IPS-NIHi7 (cell line): ENCODE measurements around the gene FMNL3.

Experiments used
- DNase-seq: peaks from one replicate; pipeline ENCODE4 v3.0.0; 2012; ENCODE audit warnings: mixed read lengths; ENCODE audit errors: extremely low spot score

FMNL3 gene

DNA sequence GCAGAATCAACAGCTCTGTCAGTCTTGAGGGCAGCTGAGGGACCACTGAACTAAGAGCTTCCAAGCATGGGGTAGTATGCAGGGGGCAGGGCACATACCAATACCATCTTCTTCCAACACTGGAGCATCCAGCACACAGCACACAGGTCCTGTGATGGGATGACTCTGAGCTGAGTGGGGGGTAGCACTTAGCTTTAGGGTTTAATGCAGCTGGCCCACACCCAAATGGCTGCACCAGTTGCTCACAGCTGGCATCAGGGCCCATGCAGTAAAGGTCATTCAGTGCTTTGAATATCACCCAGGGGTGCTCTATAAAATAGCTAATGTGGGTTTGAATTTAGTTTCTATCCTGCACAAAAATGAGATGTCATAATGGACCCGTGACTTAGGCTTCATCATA, 103.5 kb downstream of the FMNL3 start:
- DNase-seq = peak; percentile 4

DNA sequence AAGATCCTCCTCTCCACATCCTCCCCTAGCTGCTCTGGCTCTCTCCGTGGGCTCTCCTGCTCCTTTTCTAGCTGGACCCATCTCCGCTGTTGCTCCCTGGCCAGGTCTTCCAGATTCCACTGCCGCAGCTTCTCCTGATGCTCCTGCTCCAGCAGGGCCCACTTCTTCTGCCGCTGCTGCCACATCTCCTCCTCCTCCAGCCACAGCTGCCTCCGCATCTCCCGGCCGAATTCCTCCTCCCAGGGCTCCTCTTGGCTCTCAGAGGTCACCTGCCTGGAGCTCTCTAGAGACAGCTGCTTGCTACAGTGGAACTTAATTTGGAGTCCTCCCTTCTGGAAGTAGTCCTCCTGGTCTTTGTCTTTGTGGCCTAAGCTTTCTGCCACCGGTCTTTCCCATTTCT, 107.2 kb downstream of the FMNL3 start:
- DNase-seq = peak; percentile 6

- DNase-seq = peak; percentile 7
These were observed 108.7 kb downstream of the FMNL3 start for GRCh38 chr12:49598527-49598926.

DNA sequence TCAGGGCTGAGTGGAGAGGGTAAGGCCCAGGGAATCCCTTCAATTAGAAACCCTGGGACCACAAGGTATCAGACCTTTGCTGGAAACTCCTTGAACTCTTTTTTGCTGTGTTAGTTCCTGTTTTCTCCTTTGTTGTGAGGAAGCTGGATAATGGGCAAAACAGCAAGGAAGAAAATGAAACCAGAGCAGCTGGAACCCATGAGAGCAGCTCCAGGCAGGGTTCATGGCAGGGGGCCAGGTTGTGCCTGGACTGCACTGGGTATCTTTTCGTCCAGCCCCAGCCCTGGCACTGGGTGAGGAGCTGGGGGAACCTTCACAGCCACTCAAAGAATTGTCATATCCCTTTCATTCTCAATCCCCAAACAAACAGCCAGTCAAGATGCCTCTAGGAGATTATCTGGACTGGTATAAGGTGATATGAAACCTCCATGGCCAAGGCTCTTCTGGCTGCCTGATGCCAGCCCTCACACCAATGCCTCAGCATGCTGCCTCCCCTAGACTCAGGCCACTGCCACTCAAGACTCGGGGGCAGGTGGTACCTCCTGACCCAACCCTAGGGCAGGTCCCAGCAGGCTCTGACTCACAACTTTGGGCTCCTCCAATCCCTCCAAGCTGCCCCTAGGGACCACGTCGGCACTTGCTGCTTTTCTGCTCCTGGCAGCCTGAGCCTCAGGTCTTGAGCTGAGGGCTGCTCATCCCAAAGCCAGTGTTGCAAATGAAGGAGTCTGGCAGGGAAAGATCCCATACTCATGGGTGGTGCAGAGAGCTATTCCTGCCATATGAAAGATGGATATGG, 118.3 kb downstream of the FMNL3 start:
- DNase-seq = no peak

- no peak for DNase-seq
These were observed 118.9 kb downstream of the FMNL3 start for GRCh38 chr12:49588281-49588680.

DNA sequence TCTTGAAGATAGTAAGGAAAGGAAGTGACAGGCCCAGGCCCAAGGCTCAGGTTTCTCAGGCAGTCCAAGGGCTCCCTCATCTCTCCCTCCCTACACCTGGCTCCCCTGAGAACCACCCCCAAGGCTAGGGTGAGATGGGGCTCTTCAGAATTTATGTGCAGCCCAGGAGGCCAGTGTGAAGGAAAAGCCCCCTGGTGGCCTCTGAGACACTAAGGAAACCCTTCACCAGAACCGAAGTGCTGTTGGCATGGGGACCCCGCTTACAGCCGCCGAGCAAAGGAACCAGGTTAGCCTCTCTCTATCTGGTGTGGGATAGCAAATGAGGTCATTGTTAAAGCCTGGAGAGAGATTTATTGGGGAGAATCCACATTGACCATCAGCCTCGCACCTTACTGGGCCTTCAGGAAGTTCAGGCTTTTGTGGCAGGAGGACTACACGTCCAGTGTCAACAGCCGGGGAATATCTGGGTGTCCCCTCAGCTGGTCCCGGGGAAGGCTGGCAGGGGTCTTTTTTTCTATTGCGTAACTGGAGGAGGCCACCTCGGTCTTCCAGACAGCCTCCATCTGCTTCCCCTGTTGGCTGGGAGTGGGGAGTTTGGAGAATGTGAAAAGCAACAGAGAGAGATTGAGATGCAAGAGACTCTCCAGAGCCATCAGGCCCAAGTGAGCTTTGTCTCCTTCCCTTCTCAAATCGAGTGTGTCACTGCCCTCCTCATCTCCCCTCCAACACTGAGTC, 119.9 kb downstream of the FMNL3 start:
- DNase-seq = no peak
